Kidney epithelial cell (primary cell): ENCODE results near the gene NPAS4. TPM values are rescaled to one million over a fixed set of nuclear protein-coding genes. Genes with fewer than 3 reads are reported as not detected.

Experiments used
- DNase-seq: peaks from one replicate; pipeline ENCODE4 v3.0.0-alpha.2; 2010; ENCODE audit warnings: low read depth
- H3K27me3 ChIP-seq: 2 replicates; pipeline ENCODE4 v1.6.0; 2011; ENCODE audit warnings: low read length; ENCODE audit not compliant: control insufficient read depth, insufficient read depth
- H3K36me3 ChIP-seq: 2 replicates; pipeline ENCODE4 v1.5.1; 2011; ENCODE audit warnings: low read length; ENCODE audit not compliant: control insufficient read depth, insufficient read depth
- H3K4me3 ChIP-seq: 2 replicates; pipeline ENCODE4 v1.5.1; 2011; ENCODE audit warnings: low read depth, mild to moderate bottlenecking, control low read depth, low read length
- total RNA-seq: library from RNA; depleted of rRNA; stranded (reverse); fragments of >200 nt; gene quantifications from 2 replicates; pipeline ENCODE4 v1.2.3, GENCODE V29; 2015
- TF ChIP-seq, protein P1 (sequence below): IDR thresholded peaks from 2 replicates; pipeline ENCODE4 v1.5.1; 2011; ENCODE audit warnings: mild to moderate bottlenecking, moderate library complexity, low read length, control low read depth, inconsistent platforms; ENCODE audit not compliant: insufficient read depth, poor library complexity, severe bottlenecking

NPAS4 gene
- total RNA-seq, 1 donor from 2014 or later: not detected

- TF ChIP-seq, protein P1, sequence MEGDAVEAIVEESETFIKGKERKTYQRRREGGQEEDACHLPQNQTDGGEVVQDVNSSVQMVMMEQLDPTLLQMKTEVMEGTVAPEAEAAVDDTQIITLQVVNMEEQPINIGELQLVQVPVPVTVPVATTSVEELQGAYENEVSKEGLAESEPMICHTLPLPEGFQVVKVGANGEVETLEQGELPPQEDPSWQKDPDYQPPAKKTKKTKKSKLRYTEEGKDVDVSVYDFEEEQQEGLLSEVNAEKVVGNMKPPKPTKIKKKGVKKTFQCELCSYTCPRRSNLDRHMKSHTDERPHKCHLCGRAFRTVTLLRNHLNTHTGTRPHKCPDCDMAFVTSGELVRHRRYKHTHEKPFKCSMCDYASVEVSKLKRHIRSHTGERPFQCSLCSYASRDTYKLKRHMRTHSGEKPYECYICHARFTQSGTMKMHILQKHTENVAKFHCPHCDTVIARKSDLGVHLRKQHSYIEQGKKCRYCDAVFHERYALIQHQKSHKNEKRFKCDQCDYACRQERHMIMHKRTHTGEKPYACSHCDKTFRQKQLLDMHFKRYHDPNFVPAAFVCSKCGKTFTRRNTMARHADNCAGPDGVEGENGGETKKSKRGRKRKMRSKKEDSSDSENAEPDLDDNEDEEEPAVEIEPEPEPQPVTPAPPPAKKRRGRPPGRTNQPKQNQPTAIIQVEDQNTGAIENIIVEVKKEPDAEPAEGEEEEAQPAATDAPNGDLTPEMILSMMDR: no peak
- no peaks in the 10 kb centered on the region for H3K27me3 ChIP-seq
- H3K36me3 ChIP-seq: no peaks in the 10 kb centered on the region
- DNase-seq: no peak
- no peak overlapping the region for H3K4me3 ChIP-seq
Measured at GRCh38 chr11:66475349-66476172, 54.7 kb downstream of the NPAS4 start.

Other genes starting within 250 kb of the NPAS4 start
- gene KLC2, start 163.3 kb upstream of the NPAS4 start, total RNA-seq: 40.7 and 44.1 TPM in 2 replicates
- gene RAB1B, start 152.4 kb upstream of the NPAS4 start, total RNA-seq: 108 and 125 TPM in 2 replicates
- 0.04 and 0.21 TPM in 2 replicates for gene CNIH2, start 142.9 kb upstream of the NPAS4 start, total RNA-seq
- 104 and 119 TPM in 2 replicates for gene YIF1A, start 131.9 kb upstream of the NPAS4 start, total RNA-seq
- gene TMEM151A, start 129.1 kb upstream of the NPAS4 start, total RNA-seq: 0.08 TPM in 1 of 2 replicates, not detected in the other
- gene CD248, start 104.0 kb upstream of the NPAS4 start, total RNA-seq: 0.07 and 0.17 TPM in 2 replicates
- gene RIN1, start 84.6 kb upstream of the NPAS4 start, total RNA-seq: 3.1 and 3.8 TPM in 2 replicates
- 84.9 and 86.5 TPM in 2 replicates for gene BRMS1, start 75.9 kb upstream of the NPAS4 start, total RNA-seq
- 20.3 and 20.4 TPM in 2 replicates for gene B4GAT1, start 73.4 kb upstream of the NPAS4 start, total RNA-seq
- 5.5 and 7.7 TPM in 2 replicates for gene SLC29A2, start 49.3 kb upstream of the NPAS4 start, total RNA-seq
- 54.8 and 62.6 TPM in 2 replicates for gene MRPL11, start 17.8 kb downstream of the NPAS4 start, total RNA-seq
- 2.3 and 5.0 TPM in 2 replicates for gene PELI3, start 45.9 kb downstream of the NPAS4 start, total RNA-seq
- 84.6 and 108 TPM in 2 replicates for gene DPP3, start 59.4 kb downstream of the NPAS4 start, total RNA-seq
- 31.7 and 39.6 TPM in 2 replicates for gene BBS1, start 89.6 kb downstream of the NPAS4 start, total RNA-seq
- gene ZDHHC24, start 125.0 kb downstream of the NPAS4 start, total RNA-seq: 22.0 and 22.4 TPM in 2 replicates
- gene ACTN3, start 125.9 kb downstream of the NPAS4 start, total RNA-seq: not detected in 2 replicates
- 21.0 and 25.1 TPM in 2 replicates for gene CTSF, start 147.6 kb downstream of the NPAS4 start, total RNA-seq
- gene CCDC87, start 172.0 kb downstream of the NPAS4 start, total RNA-seq: 0.58 and 0.75 TPM in 2 replicates
- gene CCS, start 172.2 kb downstream of the NPAS4 start, total RNA-seq: 20.6 and 21.8 TPM in 2 replicates
- gene RBM14, start 195.6 kb downstream of the NPAS4 start, total RNA-seq: 49.9 and 64.6 TPM in 2 replicates
- gene RBM4, start 217.7 kb downstream of the NPAS4 start, total RNA-seq: 168 and 174 TPM in 2 replicates